Loucy (cell line): ENCODE measurements around the gene CACNB1.

Source experiments
- H2AFZ ChIP-seq: fragments of 200-600 bp; sonication (generic); 2 replicates; pipeline ENCODE4 v1.6.0; 2016; ENCODE audit warnings: antibody characterized with exemption, mild to moderate bottlenecking, low read length, moderate library complexity
- H3F3A ChIP-seq: fragments of 200-600 bp; 2 replicates; pipeline ENCODE4 v1.6.0; 2016; ENCODE audit warnings: antibody characterized with exemption, low read depth, mild to moderate bottlenecking
- H3K27me3 ChIP-seq: fragments of 200-600 bp; sonication (generic); 2 replicates; pipeline ENCODE4 v1.6.1; 2014; ENCODE audit warnings: low read length, mild to moderate bottlenecking; ENCODE audit not compliant: insufficient read depth, poor library complexity, severe bottlenecking
- H3K36me3 ChIP-seq: fragments of 200-600 bp; sonication (generic); 2 replicates; pipeline ENCODE4 v1.6.1; 2016; ENCODE audit warnings: low read length; ENCODE audit not compliant: insufficient read depth
- H3K4me1 ChIP-seq: fragments of 200-600 bp; sonication (generic); 2 replicates; pipeline ENCODE4 v1.5.1; 2014; ENCODE audit warnings: low read length, mild to moderate bottlenecking; ENCODE audit not compliant: insufficient read depth, poor library complexity, severe bottlenecking
- H3K4me2 ChIP-seq: fragments of 200-600 bp; sonication (generic); 2 replicates; pipeline ENCODE4 v1.6.0; 2014; ENCODE audit warnings: antibody characterized with exemption, low read length, low read depth, mild to moderate bottlenecking; ENCODE audit not compliant: poor library complexity, severe bottlenecking
- H3K4me3 ChIP-seq: fragments of 200-600 bp; sonication (generic); 2 replicates; pipeline ENCODE4 v1.5.1; 2014; ENCODE audit warnings: low read length, mild to moderate bottlenecking, mixed read lengths; ENCODE audit not compliant: poor library complexity, severe bottlenecking
- H3K79me2 ChIP-seq: fragments of 200-600 bp; sonication (generic); 2 replicates; pipeline ENCODE4 v1.6.1; 2014; ENCODE audit warnings: low read length; ENCODE audit not compliant: insufficient read depth
- H3K9ac ChIP-seq: fragments of 200-600 bp; sonication (generic); 2 replicates; pipeline ENCODE4 v1.6.0; 2014; ENCODE audit warnings: mild to moderate bottlenecking, low read depth, low read length, moderate library complexity; ENCODE audit not compliant: poor library complexity, severe bottlenecking
- H3K9me2 ChIP-seq: fragments of 200-600 bp; sonication (generic); replicated peaks from 2 replicates; pipeline ENCODE4 v1.6.1; 2016; ENCODE audit warnings: low read depth, low read length, mixed read lengths
- H3K9me3 ChIP-seq: fragments of 200-600 bp; sonication (generic); 2 replicates; pipeline ENCODE4 v1.6.1; 2014; ENCODE audit warnings: mild to moderate bottlenecking, antibody characterized with exemption, low read length, low read depth; ENCODE audit not compliant: insufficient read depth
- H4K20me1 ChIP-seq: fragments of 200-600 bp; sonication (generic); 2 replicates; pipeline ENCODE4 v1.6.0; 2014; ENCODE audit warnings: antibody characterized with exemption, low read length, mild to moderate bottlenecking; ENCODE audit not compliant: insufficient read depth, poor library complexity, severe bottlenecking
- EZH2phosphoT487 ChIP-seq: fragments of 200-600 bp; IDR thresholded peaks from 2 replicates; pipeline ENCODE4 v1.6.1; 2018; ENCODE audit warnings: antibody characterized with exemption, mild to moderate bottlenecking, moderate library complexity, borderline replicate concordance
- TF ChIP-seq, protein P1 (sequence below): fragments of 200-600 bp; sonication (generic); conservative IDR thresholded peaks from 2 replicates; pipeline ENCODE4 v1.5.1; 2014; ENCODE audit warnings: mild to moderate bottlenecking, antibody characterized with exemption, low read length

Gene CACNB1

DNA sequence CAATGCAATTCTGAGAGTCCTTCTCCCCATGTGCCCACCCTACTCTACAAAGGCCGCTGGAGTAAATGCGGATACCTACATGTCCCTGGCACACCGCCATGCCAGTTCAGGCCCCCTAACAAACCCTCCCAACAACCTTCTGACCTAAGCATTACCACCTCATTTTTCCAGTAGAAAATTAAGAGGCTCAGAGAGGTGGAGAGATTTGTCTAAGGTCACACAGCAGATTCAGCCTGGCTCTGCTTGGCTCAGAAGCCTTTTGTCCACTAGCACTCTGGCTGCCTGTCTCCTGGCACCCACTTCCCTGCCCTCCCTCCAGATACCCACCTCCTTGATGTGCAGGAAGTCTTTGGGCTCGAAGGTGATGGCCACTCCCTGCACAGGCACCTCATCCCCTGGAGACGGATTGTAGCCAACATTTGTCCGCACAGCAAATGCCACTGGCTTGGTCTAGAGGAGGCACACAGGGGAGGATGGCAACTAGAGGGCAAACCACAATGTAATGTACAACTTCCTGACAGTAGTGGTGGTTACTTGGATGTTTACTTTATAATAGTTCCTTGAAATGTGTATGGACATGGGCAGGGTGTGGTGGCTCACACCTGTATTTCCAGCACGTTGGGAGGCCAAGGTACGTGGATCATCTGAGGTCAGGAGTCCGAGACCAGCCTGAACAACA lies 10.2 kb downstream of the CACNB1 start:
- peaks cover 69% of the 10 kb centered on the region; the same call in 1 of the 2 replicates for H3K36me3 ChIP-seq
- no peak for TF ChIP-seq EZH2phosphoT487
- TF ChIP-seq, protein P1, sequence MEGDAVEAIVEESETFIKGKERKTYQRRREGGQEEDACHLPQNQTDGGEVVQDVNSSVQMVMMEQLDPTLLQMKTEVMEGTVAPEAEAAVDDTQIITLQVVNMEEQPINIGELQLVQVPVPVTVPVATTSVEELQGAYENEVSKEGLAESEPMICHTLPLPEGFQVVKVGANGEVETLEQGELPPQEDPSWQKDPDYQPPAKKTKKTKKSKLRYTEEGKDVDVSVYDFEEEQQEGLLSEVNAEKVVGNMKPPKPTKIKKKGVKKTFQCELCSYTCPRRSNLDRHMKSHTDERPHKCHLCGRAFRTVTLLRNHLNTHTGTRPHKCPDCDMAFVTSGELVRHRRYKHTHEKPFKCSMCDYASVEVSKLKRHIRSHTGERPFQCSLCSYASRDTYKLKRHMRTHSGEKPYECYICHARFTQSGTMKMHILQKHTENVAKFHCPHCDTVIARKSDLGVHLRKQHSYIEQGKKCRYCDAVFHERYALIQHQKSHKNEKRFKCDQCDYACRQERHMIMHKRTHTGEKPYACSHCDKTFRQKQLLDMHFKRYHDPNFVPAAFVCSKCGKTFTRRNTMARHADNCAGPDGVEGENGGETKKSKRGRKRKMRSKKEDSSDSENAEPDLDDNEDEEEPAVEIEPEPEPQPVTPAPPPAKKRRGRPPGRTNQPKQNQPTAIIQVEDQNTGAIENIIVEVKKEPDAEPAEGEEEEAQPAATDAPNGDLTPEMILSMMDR: no peak

DNA sequence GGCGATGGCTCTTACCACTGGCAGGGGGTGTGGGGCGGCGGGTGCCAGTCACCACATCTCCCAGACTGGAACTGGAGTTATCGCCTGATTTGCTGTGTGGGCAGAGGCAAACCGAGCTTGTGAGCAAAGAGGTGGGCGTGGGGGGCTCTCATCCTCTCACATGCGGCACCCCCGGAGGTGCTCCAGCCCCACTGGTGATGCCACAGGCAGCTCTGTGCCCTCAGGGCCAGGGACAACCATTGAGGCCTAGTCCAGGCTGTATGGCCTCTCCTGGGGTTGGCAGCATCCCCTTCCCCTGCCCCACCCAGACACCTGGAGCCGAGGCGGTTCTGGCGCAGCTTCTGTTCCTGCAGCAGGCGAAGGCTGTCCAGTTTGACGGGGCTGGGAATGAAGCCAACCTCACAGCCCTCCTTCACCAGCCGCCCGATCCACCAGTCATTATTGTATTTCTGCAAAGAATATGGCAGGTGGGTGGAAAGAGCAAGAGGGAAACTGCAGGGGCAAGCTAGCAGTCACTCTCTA lies 10.9 kb downstream of the CACNB1 start:
- Histone ChIP-seq H4K20me1 (no peaks in the 10 kb centered on the region), H3K9me2 (no peaks in the 10 kb centered on the region), H3F3A (no peaks in the 10 kb centered on the region), H2AFZ (no peak overlapping the region), H3K4me2 (no peak overlapping the region), H3K4me3 (no peak overlapping the region), H3K9ac (no peak overlapping the region), H3K4me1 (peaks cover 7% of the 10 kb centered on the region), H3K36me3 (peaks cover 62% of the 10 kb centered on the region; the same call in 1 of the 2 replicates), H3K9me3 (no peaks in the 10 kb centered on the region), H3K79me2 (peaks cover 3% of the 10 kb centered on the region; the same call in 1 of the 2 replicates), H3K27me3 (no peaks in the 10 kb centered on the region)
- TF ChIP-seq, protein P1: no peak
- no peak for TF ChIP-seq EZH2phosphoT487

More for the DNA sequence above, 10.2 kb downstream of the CACNB1 start:
- no peak overlapping the region for H3K4me2 ChIP-seq
- H3K4me1 ChIP-seq: peaks cover 7% of the 10 kb centered on the region
- no peaks in the 10 kb centered on the region for H3F3A ChIP-seq
- H3K79me2 ChIP-seq: peaks cover 7% of the 10 kb centered on the region; the same call in 1 of the 2 replicates
- no peaks in the 10 kb centered on the region for H3K27me3 ChIP-seq
- no peak overlapping the region for H3K4me3 ChIP-seq
- H3K9ac ChIP-seq: no peak overlapping the region
- no peaks in the 10 kb centered on the region for H3K9me2 ChIP-seq
- H4K20me1 ChIP-seq: no peaks in the 10 kb centered on the region
- no peaks in the 10 kb centered on the region for H3K9me3 ChIP-seq
- H2AFZ ChIP-seq: no peak overlapping the region

DNA sequence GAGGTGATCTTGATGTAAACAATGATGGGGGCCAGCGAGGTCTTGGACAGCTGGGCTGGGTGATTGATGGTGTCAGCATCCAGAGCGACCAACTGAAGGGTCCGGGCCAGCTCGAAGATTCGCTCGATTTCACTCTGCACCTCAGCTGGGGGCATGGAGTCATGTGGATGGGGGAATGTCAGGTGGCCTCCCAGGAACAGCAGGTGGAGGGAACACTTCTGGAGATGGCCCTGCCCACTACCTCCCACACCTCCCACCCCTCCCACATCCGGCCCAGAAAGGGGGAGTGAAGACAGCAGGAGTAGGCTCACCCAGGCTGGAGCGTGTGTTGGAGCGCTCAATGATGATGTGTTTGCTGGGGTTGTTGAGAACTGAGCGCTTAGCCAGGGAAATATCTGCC lies 13.7 kb downstream of the CACNB1 start:
- H3F3A ChIP-seq: no peaks in the 10 kb centered on the region
- H3K9me3 ChIP-seq: no peaks in the 10 kb centered on the region
- H3K4me2 ChIP-seq: no peak overlapping the region
- no peaks in the 10 kb centered on the region for H4K20me1 ChIP-seq
- TF ChIP-seq, protein P1: no peak
- no peak for TF ChIP-seq EZH2phosphoT487
- H3K9me2 ChIP-seq: no peaks in the 10 kb centered on the region
- no peak overlapping the region for H2AFZ ChIP-seq
- peaks cover 7% of the 10 kb centered on the region for H3K4me1 ChIP-seq
- H3K36me3 ChIP-seq: peaks cover 59% of the 10 kb centered on the region; the same call in 1 of the 2 replicates
- peaks cover 3% of the 10 kb centered on the region; the same call in 1 of the 2 replicates for H3K79me2 ChIP-seq
- no peak overlapping the region for H3K4me3 ChIP-seq
- no peaks in the 10 kb centered on the region for H3K27me3 ChIP-seq
- no peak overlapping the region for H3K9ac ChIP-seq
